HG03457 (cell line): ENCODE measurements around the gene ITGAD.
"Not testable (repeated sequence)": the region's sequence is repeated elsewhere in the genome, so short reads cannot be mapped to it uniquely, and the experiment has no call there.

Experiments
- ATAC-seq: cut with Tn5 transposase; IDR thresholded peaks from one replicate; pipeline ENCODE4 v1.9.1; 2021; ENCODE audit warnings: moderate number of reproducible peaks; ENCODE audit not compliant: unreplicated experiment

The ITGAD gene

GRCh38 chr16:31428638-31429247, 35.6 kb downstream of the ITGAD start:
- ATAC-seq = no peak

- no peak for ATAC-seq
Measured at GRCh38 chr16:31429314-31429713, 36.2 kb downstream of the ITGAD start.

GRCh38 chr16:31429796-31430195, 36.7 kb downstream of the ITGAD start:
- ATAC-seq = no peak

GRCh38 chr16:31430380-31431052, 37.4 kb downstream of the ITGAD start:
- no peak for ATAC-seq

- no peak for ATAC-seq
Measured at GRCh38 chr16:31435341-31436220, 42.4 kb downstream of the ITGAD start.

- ATAC-seq = no peak
Measured at GRCh38 chr16:31436221-31437045, 43.3 kb downstream of the ITGAD start.

- no peak for ATAC-seq
Measured at GRCh38 chr16:31438414-31438813, 45.3 kb downstream of the ITGAD start.

GRCh38 chr16:31439023-31439422, 45.9 kb downstream of the ITGAD start:
- not testable (repeated sequence) for ATAC-seq

- ATAC-seq = no peak
Measured at GRCh38 chr16:31439519-31439918, 46.4 kb downstream of the ITGAD start.

GRCh38 chr16:31440516-31441184, 47.5 kb downstream of the ITGAD start:
- ATAC-seq = no peak

GRCh38 chr16:31441956-31442355, 48.8 kb downstream of the ITGAD start:
- ATAC-seq = no peak

- not testable (repeated sequence) for ATAC-seq
Measured at GRCh38 chr16:31445931-31446330, 52.8 kb downstream of the ITGAD start.

GRCh38 chr16:31451201-31451600, 58.1 kb downstream of the ITGAD start:
- ATAC-seq = no peak

- no peak for ATAC-seq
Measured at GRCh38 chr16:31451681-31452351, 58.7 kb downstream of the ITGAD start.

GRCh38 chr16:31452631-31453106, 59.5 kb downstream of the ITGAD start:
- no peak for ATAC-seq

- no peak for ATAC-seq
Measured at GRCh38 chr16:31453255-31454204, 60.4 kb downstream of the ITGAD start.

- ATAC-seq = no peak
Measured at GRCh38 chr16:31455601-31456314, 62.6 kb downstream of the ITGAD start.

- ATAC-seq = no peak
Measured at GRCh38 chr16:31456988-31457360, 63.8 kb downstream of the ITGAD start.
